ENCODE results near the gene PRKG1.

DNA sequence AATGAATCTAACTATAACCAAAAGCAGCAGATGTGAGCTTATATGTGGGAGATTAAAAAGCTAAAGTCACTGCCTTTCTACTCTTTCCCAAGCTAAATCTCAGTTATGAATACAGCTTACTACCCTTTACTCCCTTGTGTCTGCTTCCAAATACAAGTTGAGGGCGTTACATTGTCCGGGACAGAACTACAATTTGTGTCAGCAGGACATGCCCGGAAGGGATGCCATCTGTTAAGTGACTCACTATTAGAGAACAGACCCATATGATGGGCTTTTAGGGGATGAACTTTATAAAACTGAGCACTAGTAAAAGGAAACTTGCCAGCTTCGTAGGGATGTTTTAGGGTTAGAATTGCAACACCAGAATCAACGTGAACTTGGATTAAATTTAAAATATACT is 924.8 kb downstream of the PRKG1 start:
- TF ChIP-seq, protein P1, sequence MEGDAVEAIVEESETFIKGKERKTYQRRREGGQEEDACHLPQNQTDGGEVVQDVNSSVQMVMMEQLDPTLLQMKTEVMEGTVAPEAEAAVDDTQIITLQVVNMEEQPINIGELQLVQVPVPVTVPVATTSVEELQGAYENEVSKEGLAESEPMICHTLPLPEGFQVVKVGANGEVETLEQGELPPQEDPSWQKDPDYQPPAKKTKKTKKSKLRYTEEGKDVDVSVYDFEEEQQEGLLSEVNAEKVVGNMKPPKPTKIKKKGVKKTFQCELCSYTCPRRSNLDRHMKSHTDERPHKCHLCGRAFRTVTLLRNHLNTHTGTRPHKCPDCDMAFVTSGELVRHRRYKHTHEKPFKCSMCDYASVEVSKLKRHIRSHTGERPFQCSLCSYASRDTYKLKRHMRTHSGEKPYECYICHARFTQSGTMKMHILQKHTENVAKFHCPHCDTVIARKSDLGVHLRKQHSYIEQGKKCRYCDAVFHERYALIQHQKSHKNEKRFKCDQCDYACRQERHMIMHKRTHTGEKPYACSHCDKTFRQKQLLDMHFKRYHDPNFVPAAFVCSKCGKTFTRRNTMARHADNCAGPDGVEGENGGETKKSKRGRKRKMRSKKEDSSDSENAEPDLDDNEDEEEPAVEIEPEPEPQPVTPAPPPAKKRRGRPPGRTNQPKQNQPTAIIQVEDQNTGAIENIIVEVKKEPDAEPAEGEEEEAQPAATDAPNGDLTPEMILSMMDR (IDR thresholded peaks at IDR 0.05) = no peak
- TF ChIP-seq POLR2A (IDR thresholded peaks at IDR 0.05) = no peak
